Thoracic aorta (tissue), 2 donors: ENCODE data around the gene MAP4K5. TPM values are rescaled to one million over a fixed set of nuclear protein-coding genes. Genes with fewer than 3 reads are reported as not detected.
A peak's percentile ranks its signal among the peaks of the same experiment; 100 is the strongest.

ENCODE experiments used
- ATAC-seq: fragments of 150-250 bp; one replicate; pipeline ENCODE4 v1.8.0; 2017; ENCODE audit warnings: low read depth; ENCODE audit not compliant: insufficient number of reproducible peaks, low FRiP score
- DNase-seq: peaks from one replicate; pipeline ENCODE4 v3.0.0-alpha.2; 2020; ENCODE audit warnings: low spot score
- H3K27ac ChIP-seq, 2 donors: fragments of 200-600 bp; sonication (generic); 1 replicate in 1 of 2; 2 replicates in 1 of 2; pipeline ENCODE4 v1.5.1; 2016; ENCODE audit warnings: mild to moderate bottlenecking in 2 of 2, moderate library complexity in 2 of 2
- H3K27me3 ChIP-seq: fragments of 200-600 bp; sonication (generic); replicated peaks from 2 replicates; pipeline ENCODE4 v1.6.0; 2016; ENCODE audit warnings: mild to moderate bottlenecking; ENCODE audit not compliant: insufficient read depth
- H3K36me3 ChIP-seq: fragments of 200-600 bp; sonication (generic); one replicate; pipeline ENCODE4 v1.5.1; 2016
- H3K4me1 ChIP-seq, 2 donors: fragments of 200-600 bp; sonication (generic); 1 replicate in 1 of 2; 2 replicates in 1 of 2; pipeline versions ENCODE4 v1.5.1 to v1.6.0; 2016; ENCODE audit warnings: low read depth in 2 of 2, mild to moderate bottlenecking in 1 of 2; ENCODE audit not compliant: control insufficient read depth in 1 of 2
- H3K4me3 ChIP-seq: fragments of 200-600 bp; sonication (generic); 2 replicates; pipeline ENCODE4 v1.5.1; 2016; ENCODE audit warnings: mild to moderate bottlenecking
- H3K9me3 ChIP-seq: fragments of 200-600 bp; sonication (generic); 2 replicates; pipeline ENCODE4 v1.5.1; 2016
- total RNA-seq, 2 donors: library from RNA; depleted of rRNA; stranded (reverse); fragments of >200 nt; gene quantifications; one replicate each; pipeline versions ENCODE4 v1.1.0 to v1.2.3, GENCODE V29; 2016
- TF ChIP-seq, protein P1 (sequence below): fragments of 200-600 bp; sonication (generic); IDR thresholded peaks from one replicate; pipeline ENCODE4 v1.5.1; 2019; ENCODE audit warnings: antibody characterized with exemption

MAP4K5 gene
- total RNA-seq = 100 to 1,000 TPM; 231 to 238 TPM

GRCh38 chr14:50532502-50533240 is at the start of gene MAP4K5:
Gene MAP4K5, minus strand, starts transcription at chr14:50532569. Its CDS starts 520 bp downstream, at chr14:50532049.
- peak; percentile 82 for ATAC-seq
- TF ChIP-seq, protein P1, sequence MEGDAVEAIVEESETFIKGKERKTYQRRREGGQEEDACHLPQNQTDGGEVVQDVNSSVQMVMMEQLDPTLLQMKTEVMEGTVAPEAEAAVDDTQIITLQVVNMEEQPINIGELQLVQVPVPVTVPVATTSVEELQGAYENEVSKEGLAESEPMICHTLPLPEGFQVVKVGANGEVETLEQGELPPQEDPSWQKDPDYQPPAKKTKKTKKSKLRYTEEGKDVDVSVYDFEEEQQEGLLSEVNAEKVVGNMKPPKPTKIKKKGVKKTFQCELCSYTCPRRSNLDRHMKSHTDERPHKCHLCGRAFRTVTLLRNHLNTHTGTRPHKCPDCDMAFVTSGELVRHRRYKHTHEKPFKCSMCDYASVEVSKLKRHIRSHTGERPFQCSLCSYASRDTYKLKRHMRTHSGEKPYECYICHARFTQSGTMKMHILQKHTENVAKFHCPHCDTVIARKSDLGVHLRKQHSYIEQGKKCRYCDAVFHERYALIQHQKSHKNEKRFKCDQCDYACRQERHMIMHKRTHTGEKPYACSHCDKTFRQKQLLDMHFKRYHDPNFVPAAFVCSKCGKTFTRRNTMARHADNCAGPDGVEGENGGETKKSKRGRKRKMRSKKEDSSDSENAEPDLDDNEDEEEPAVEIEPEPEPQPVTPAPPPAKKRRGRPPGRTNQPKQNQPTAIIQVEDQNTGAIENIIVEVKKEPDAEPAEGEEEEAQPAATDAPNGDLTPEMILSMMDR = peak; percentile 89
- no peaks in the 10 kb centered on the region for H3K36me3 ChIP-seq
- DNase-seq = peak; percentile 62
- peak within 1 kb of the TSS; percentile 92 to 93 for H3K27ac ChIP-seq
- H3K4me1 ChIP-seq = peaks cover 10 to 45% of the 10 kb centered on the region in 2 donors
- no peaks in the 10 kb centered on the region for H3K9me3 ChIP-seq
- no peaks in the 10 kb centered on the region for H3K27me3 ChIP-seq
- H3K4me3 ChIP-seq = peak within 1 kb of the TSS; percentile 94

DNA sequence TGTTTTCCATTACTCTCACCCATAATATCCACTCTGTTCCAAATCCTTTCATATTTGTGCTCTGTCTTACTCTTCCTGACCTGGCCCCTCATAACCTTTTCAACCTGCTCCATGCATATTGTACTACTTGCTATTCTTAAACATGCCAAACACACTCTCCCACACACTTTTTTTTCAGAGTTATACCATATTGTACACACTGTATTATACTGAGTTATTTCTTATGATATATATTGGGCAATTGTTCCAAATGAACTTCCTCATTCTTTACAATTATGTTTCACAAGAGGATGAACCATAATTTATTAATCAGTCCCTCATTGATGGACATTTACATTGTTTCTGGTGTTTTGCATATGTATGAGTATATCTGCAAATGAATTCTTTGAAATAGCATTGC is 46.1 kb upstream of the MAP4K5 start:
- DNase-seq (no peak), ATAC-seq (no peak)
- Histone ChIP-seq H3K27me3 (no peaks in the 10 kb centered on the region), H3K4me1 (no peaks in the 10 kb centered on the region), H3K36me3 (no peaks in the 10 kb centered on the region), H3K27ac (no peak overlapping the region), H3K4me3 (no peak overlapping the region), H3K9me3 (no peaks in the 10 kb centered on the region)
- TF ChIP-seq, protein P1 = no peak

DNA sequence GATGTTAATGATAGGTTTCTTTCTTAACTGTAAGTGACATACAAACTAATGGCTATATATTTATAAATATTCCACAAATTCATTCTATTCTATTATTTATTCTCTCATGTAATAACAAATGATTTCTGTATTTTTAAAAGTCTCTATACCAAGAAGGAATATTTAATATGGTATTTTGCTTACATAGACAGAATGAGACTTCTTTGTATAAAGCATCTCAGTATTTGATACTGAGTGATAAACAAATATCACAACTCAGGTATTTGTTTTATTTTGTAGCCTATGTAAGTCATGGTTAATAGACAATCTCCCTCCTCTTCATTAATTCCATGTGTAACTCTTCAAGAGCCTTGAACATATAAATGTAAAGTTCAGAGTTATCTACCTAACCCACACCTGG is 45.6 kb upstream of the MAP4K5 start:
- H3K27ac ChIP-seq = no peak overlapping the region
- TF ChIP-seq, protein P1 = no peak

GRCh38 chr14:50575769-50576168 is 43.4 kb upstream of the MAP4K5 start:
- ATAC-seq = no peak
- Histone ChIP-seq H3K27ac (no peak overlapping the region), H3K9me3 (peaks cover 17% of the 10 kb centered on the region), H3K4me1 (no peaks in the 10 kb centered on the region), H3K36me3 (no peaks in the 10 kb centered on the region), H3K4me3 (no peak overlapping the region), H3K27me3 (no peaks in the 10 kb centered on the region)
- DNase-seq = no peak
- TF ChIP-seq, protein P1 = no peak

More for the DNA sequence above, 45.6 kb upstream of the MAP4K5 start:
- Histone ChIP-seq H3K4me3 (no peak overlapping the region), H3K36me3 (no peaks in the 10 kb centered on the region), H3K27me3 (no peaks in the 10 kb centered on the region), H3K4me1 (no peaks in the 10 kb centered on the region), H3K9me3 (no peaks in the 10 kb centered on the region)
- no peak for ATAC-seq
- DNase-seq = no peak

DNA sequence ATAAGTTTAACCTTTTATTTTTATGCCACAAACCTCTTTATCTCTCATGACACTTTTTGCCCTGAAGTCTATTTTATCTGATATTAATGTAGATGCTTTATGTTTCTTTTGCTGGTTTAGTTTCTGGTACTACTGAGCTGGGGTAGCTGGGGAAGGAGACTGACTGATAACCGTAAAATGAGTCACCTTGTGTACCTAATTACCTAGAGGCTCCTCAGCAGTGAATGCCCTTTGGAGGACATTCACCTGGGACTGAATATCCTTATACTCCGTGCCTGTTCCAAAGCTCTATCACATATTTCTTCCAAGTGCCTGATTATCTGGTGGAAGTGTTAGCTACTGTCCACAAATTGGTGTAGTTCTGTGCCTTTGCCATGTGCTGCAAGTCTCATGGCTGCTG is 41.5 kb upstream of the MAP4K5 start:
- Histone ChIP-seq H3K4me1 (no peaks in the 10 kb centered on the region), H3K4me3 (no peak overlapping the region), H3K9me3 (peaks cover 36% of the 10 kb centered on the region), H3K36me3 (no peaks in the 10 kb centered on the region), H3K27ac (no peak overlapping the region), H3K27me3 (no peaks in the 10 kb centered on the region)
- ATAC-seq = no peak
- TF ChIP-seq, protein P1 = no peak
- no peak for DNase-seq
